Activated CD4-positive, alpha-beta T cell treated with anti-CD3 and anti-CD28 coated beads, Interleukin-2, amount 50 U/mL, for 1 hour (primary cell): ENCODE measurements around the gene GABRB1.
"Not testable (repeated sequence)": the region's sequence is repeated elsewhere in the genome, so short reads cannot be mapped to it uniquely, and the experiment has no call there.

ENCODE experiments used
- DNase-seq: peaks from one replicate; pipeline ENCODE4 v3.0.0-alpha.2; 2020

Gene GABRB1

GRCh38 chr4:47326025-47326424, 294.7 kb downstream of the GABRB1 start:
- no peak for DNase-seq

- DNase-seq = no peak
These were observed 299.5 kb downstream of the GABRB1 start for GRCh38 chr4:47330866-47331265.

DNA sequence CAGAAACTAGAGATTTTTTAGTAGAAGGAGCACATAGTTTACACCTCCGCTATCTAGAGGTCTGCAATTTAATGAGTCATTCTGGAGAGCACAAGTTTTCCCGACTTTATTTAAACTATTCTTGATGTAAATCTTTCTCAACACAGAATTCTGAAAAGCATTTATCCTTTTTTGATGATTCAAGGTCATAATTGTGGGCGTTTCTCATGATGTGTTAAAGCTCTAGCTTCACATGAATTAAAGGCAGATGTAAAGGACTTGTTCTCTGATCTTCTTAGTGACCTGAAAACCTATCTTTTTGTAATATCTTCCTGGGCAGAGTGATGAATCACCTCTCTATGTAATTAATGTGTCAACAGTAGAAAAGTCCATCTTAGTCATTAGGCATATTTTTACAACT, 303.3 kb downstream of the GABRB1 start:
- no peak for DNase-seq

DNA sequence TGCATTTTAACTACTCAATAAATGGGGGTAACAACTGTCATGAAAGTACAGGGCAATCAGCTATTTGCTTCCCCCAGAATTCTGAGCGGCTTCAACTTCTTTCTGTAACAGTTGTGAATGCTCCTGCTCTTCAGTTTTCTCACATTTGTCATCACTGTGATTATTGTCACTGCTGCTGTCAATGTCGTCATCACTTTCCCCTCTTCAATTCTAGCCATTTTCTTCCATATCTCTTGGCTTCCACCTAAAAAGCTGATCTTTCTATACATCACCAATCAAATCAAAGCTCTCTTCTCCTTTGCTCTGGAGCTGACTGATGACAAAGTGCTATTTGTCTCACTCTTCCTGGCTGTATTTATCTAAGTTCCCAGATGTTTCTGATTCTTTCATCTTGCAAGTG, 306.5 kb downstream of the GABRB1 start:
- DNase-seq = no peak

GRCh38 chr4:47340914-47341313, 309.5 kb downstream of the GABRB1 start:
- DNase-seq = no peak

- DNase-seq = no peak
These were observed 311.4 kb downstream of the GABRB1 start for GRCh38 chr4:47342796-47343195.

- no peak for DNase-seq
These were observed 318.0 kb downstream of the GABRB1 start for GRCh38 chr4:47349326-47349725.

DNA sequence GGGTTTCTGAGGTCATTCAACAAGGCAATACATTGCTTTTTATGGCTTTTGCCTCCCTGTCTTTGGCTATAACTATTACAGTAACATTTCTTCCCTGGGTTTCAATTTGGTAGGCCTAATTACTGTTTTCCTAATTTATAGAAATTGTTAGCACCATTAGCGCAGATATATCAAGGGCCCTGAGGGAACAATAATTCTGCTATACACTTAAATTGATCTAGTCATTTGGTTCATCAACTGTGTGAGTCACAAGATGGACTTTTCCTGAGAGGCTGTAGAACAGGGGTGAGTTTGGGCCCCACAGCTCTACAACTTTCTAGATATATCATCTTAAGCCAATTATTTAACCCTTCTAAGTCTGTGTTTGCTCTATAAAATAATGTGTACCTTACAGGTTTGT, 324.2 kb downstream of the GABRB1 start:
- no peak for DNase-seq

DNA sequence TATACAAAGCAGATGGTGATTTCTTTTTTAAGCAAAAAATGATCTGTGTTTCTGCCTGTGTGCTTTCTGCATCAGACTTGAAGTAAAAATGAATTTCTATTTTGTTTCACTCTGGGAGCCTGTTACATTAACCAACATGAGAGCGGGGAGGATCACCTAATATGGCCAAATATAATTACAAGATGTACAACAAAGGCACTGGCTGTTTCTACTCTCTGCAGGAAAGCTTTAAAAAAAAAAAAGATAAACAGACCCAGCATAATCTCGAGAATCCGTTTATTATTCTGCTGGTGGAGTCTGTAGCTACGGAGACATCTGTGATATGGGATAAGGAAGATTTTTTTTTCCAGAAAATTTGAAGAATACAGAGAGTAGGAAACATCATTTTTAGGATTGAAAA, 328.5 kb downstream of the GABRB1 start:
- DNase-seq = no peak

GRCh38 chr4:47367761-47368160, 336.4 kb downstream of the GABRB1 start:
- no peak for DNase-seq

- no peak for DNase-seq
These were observed 336.8 kb downstream of the GABRB1 start for GRCh38 chr4:47368211-47368610.

DNA sequence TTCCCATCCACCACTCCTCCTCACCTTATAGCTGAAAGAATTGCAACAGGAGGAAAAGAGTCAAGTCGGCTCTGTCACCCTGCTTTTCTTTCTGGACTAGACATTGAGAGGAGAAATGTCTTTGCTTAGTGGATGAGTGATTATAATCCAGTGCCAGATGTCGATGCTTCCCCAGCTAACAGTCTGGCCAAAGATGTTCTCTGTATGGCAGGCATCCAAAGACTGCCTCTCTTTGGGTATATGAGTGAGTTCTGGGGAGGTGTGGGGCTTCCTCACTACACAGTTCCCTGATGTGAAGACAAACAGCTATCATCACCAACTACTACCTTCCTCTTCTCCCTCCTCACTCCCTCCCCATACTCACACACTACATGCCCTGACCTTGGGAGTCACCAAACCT, 341.2 kb downstream of the GABRB1 start:
- no peak for DNase-seq

DNA sequence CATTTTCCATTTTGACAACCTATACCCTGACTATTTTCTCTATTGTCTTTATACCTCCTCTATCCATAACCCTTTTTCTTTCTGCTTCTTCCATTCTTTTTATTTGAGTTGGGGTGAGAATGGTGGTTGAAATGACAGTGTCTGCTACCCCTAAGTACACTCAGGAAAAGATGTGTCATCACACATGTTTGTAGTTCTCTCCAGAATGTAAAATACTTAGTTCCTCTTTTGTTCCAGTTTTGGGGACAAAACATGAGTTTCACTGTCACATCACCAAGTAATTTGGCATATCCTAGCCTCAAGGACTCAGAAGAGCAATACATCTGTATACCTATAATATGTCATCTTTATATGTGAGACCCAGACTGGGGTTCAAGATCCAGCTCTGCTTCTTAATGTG, 341.8 kb downstream of the GABRB1 start:
- DNase-seq = no peak

DNA sequence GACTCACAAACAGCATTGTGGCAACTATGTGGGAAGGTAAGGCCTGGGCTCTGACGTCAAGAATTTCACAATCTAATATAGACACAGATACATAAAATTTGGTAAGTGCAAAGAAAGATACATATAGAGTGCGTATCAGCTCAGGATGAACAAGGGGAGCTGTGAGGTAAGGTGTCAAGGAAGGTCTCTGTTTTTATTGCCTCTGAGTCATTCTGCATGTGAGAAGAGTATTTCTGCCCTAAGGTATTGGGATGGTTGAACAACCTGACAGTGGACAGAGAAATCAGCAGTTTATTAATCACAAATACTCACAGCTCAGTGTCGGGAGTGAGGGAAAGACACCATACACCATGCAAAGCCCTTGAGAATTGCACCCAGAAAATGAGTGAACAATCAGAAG, 342.3 kb downstream of the GABRB1 start:
- DNase-seq = no peak

DNA sequence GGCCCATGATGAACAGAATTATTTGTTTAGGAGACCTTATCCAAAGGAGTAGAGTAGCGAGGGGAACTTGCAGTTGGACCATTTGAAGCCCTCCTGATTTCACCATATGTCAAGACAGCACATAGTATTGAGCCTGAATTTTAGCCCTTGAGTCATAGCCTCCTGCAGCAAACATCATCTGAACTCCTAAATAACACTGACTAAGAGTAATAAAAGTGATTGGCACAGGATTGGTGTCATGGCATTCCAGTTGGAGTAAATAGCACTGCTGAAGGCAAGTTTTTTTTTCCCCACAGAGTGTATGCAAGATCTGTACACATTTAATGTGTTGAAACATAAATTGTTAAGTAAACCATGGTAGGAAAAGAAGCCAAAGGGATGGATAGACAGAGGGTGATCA, 343.1 kb downstream of the GABRB1 start:
- no peak for DNase-seq

DNA sequence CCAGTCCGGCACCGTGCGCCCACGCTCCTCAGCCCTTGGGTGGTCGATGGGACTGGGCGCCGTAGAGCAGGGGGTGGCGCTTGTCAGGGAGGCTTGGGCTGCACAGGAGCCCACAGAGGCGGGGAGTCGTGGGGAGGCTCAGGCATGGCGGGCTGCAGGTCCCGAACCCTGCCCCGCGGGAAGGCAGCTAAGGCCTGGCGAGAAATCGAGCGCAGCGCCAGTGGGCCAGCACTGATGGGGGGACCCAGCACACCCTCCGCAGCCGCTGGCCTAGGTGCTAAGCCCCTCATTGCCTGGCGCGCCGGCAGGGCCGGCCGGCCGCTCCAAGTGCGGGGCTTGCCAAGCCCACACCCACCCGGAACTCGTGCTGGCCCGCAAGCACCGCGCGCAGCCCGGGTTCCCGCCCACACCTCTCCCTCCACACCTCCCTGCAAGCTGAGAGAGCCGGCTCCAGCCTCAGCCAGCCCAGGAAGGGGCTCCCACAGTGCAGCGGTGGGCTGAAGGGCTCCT, 346.7 kb downstream of the GABRB1 start:
- not testable (repeated sequence) for DNase-seq

DNA sequence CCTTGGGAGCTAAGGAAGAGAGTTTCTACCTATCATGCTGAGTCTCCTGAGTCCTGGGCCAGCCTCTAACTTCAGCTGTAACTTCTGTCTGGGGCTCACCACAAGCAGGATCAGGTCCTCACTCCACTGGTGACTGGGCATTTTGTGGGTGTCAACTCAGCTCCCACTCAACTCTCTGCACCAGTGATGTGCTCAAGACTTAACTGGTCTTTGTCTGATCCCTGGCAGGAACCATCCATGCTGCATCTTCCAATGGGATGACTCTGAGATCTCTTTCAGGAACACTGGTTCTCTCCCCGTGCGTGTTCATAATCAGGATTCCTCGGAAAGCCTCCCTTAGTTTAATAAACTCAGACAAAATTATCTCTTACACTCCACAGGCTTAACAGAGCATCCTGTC, 349.8 kb downstream of the GABRB1 start:
- no peak for DNase-seq

- no peak for DNase-seq
These were observed 351.5 kb downstream of the GABRB1 start for GRCh38 chr4:47382846-47383360.

DNA sequence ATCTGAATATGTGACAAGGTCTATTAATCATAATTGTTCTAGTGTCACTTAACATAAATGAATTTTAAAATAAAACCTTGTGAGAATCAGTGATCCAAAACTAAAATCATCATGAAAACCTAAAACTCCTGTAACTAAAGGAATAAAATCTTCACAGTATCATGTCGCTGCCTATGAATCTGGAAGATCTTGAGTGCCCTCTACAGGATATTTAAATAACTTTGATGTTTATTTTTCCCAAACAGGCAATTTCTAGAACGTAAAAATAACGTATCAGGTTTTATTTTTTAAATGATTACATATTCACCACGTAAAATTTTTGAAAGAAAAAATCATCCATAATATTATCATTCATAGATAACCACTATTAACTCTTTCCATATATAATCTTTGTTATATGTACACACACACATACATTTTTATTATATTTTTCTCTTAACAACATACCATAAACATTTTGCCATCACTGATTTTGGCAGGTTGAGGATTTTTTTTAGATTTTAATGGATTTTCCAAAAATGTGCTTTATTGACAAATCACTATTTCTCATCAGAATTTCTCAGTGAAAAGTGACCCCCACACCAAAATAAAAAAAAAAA, 352.6 kb downstream of the GABRB1 start:
- no peak for DNase-seq

DNA sequence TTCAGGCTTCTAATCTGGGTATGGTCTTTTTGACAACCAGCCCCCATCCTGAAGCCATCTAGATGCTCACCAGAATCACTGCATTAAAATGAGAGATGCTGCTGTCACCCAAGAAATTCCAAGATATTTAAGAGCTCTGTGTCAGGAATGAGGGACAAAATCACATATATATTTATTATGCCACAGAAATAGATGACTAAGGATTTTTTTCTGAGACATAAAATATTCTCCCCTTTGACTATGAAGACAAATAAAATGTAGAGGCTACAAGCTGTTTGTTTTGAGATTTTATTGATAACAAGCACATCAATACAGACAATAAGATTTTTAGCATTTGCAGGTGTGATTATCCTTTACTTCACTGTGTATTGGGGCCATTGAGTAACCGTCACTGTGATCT, 354.8 kb downstream of the GABRB1 start:
- DNase-seq = no peak

DNA sequence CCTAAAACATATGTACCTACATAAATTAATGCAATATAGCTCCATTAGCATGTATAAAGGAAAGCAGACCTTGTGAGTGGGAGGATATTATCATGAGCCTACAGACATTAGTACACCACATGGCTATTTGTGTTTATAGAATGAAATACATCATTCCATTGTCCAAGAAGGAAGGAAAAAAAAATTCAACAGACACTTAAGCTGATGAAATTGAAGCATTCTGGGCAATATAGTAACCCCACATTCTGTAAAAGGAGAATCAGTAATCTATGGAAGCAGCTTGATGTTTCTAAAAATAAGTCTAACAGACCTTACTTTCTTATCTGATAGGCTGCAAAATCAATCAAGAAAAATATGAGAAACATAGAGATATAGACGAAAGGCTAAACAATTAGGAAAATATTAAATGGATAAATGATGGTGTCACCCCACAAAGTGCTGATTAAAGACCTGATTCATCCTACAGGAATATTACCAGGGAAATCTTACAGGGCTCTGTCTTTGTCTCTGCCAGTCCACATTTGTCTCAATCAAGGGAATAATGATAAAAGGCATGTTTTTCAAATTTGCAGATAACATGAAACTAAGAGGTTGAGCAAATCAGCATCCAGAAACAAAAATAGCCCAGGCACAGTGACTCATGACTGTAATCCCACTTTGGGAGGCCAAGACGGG, 355.3 kb downstream of the GABRB1 start:
- no peak for DNase-seq

GRCh38 chr4:47390428-47391125, 359.2 kb downstream of the GABRB1 start:
- no peak for DNase-seq

GRCh38 chr4:47391256-47391655, 359.9 kb downstream of the GABRB1 start:
- DNase-seq = no peak

DNA sequence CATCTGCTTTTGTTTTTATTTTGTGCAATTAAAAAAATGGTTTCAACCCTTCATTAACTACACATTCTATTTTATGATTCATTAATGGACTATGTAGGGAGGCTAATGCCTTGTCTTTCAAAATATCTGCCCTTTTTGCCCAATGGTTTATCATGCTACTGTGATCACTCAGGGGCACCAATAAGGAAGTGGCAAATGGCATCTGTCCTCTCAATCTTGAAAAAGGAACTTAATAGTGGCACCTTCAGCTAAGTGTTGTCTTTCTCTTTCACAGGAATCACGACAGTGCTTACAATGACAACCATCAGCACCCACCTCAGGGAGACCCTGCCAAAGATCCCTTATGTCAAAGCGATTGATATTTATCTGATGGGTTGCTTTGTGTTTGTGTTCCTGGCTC, 375.0 kb downstream of the GABRB1 start:
- no peak for DNase-seq
